PFSK-1 (cell line): ENCODE results near the gene NECTIN1.

Experiments
- POLR2AphosphoS5 ChIP-seq: IDR thresholded peaks from 2 replicates; pipeline ENCODE4 v1.6.1; 2012; ENCODE audit warnings: low read depth, mild to moderate bottlenecking, control low read depth, low read length, moderate library complexity
- SIN3A ChIP-seq: IDR thresholded peaks from 2 replicates; pipeline ENCODE4 v1.6.1; 2012; ENCODE audit warnings: mild to moderate bottlenecking, low read length, moderate library complexity, borderline replicate concordance; ENCODE audit not compliant: insufficient read depth
- TF ChIP-seq, protein P1 (sequence below), 2 experiments: IDR thresholded peaks; 2 replicates each; pipeline versions ENCODE4 v1.6.1 to v1.8.0; 2011 to 2012; ENCODE audit warnings: low read depth in 2 of 2, low read length in 2 of 2, control low read depth in 1 of 2, inconsistent platforms in 1 of 2, mild to moderate bottlenecking in 1 of 2, moderate library complexity in 1 of 2; ENCODE audit not compliant: insufficient read depth in 1 of 2

DNA sequence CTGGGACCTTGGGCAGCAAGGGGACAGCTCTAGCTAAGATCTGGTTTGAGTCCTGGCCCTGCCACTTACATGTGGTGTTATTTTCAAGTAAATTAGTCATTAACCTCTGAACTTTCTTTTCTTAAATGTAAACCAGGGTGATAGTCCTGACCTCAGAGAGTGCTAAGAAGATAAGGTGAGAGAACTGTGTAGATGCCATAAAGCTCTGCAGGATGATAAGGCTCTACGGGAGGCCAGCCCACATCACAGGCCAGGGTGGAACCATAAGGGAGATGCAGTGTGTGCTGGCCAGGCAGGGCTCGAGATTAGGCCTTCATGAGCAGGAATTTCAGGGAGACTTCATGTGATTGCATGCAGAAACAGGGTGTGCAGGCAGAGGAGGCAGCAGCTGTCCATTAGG is 24.2 kb downstream of the NECTIN1 start:
- TF ChIP-seq, protein P1, sequence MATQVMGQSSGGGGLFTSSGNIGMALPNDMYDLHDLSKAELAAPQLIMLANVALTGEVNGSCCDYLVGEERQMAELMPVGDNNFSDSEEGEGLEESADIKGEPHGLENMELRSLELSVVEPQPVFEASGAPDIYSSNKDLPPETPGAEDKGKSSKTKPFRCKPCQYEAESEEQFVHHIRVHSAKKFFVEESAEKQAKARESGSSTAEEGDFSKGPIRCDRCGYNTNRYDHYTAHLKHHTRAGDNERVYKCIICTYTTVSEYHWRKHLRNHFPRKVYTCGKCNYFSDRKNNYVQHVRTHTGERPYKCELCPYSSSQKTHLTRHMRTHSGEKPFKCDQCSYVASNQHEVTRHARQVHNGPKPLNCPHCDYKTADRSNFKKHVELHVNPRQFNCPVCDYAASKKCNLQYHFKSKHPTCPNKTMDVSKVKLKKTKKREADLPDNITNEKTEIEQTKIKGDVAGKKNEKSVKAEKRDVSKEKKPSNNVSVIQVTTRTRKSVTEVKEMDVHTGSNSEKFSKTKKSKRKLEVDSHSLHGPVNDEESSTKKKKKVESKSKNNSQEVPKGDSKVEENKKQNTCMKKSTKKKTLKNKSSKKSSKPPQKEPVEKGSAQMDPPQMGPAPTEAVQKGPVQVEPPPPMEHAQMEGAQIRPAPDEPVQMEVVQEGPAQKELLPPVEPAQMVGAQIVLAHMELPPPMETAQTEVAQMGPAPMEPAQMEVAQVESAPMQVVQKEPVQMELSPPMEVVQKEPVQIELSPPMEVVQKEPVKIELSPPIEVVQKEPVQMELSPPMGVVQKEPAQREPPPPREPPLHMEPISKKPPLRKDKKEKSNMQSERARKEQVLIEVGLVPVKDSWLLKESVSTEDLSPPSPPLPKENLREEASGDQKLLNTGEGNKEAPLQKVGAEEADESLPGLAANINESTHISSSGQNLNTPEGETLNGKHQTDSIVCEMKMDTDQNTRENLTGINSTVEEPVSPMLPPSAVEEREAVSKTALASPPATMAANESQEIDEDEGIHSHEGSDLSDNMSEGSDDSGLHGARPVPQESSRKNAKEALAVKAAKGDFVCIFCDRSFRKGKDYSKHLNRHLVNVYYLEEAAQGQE (IDR thresholded peaks at IDR 0.05; ENCODE audit: insufficient read depth in 1 of 2, low read depth in 2 of 2, low read length in 2 of 2): no peak
- TF ChIP-seq POLR2AphosphoS5 (no peak), SIN3A (no peak)
